Inferior parietal cortex (tissue), 1 donor: ENCODE data around the gene SCN8A.

Experiments used
- DNase-seq: peaks from one replicate; pipeline ENCODE4 v3.0.0-alpha.2; 2016; ENCODE audit errors: extremely low spot score

SCN8A gene

DNA sequence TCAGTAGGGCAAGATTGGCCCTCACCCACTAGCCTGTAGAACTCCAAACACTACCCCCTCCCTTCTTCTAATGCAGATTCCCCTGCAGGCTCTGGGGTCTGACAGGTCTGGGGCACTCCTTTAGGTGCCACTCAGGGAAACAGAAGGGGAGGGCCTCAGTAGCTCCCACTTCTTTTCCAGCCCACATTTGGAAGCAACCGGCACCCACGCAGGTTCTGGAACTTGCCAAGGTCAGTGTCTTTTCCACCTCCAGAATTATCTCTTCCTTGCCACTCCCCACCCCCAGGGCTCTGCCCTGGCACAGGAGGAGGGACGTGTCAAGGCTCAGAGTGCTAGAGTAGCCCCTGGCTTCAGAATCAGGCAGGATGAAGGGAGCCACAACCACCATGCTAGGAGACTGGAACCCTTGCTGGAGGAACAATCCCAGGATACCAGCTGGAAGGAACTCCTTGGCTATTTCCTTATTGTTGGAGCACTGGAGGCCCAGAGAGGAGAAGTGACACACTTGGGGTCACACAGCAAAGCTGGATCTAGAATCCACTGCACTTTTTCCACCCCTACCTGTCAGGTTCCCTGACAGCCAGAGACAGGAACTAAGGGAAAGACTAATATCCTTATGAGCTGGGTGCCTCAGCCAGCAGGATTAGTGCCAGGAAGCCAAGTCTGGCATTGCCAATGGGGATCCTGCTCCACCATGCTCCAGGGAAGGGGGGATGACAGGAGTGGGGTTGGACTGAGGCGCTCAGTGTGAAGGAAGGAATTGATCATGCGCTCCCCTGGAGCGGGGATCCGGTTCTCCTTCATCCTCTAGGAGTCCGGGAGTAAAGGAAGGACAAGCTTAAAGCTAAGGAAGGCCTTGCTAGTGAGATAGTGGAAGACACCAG is 259.3 kb downstream of the SCN8A start:
- no peak for DNase-seq

DNA sequence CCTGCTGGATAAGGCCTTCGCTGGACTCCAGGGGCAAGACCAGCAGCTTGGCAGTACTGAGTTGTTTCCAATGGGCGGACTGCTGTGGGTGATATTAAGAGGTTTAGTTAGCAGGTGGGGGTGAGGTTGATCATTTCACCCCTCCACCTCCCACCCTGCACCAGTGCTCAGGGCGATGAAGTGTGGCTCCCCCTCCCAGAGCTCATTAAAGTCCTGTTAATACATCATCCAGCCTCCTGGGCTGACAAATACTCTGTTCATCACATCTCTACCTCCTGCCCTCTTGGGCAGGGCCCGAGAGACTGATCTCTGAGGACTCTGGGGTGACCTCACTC is 259.9 kb downstream of the SCN8A start:
- no peak for DNase-seq

DNA sequence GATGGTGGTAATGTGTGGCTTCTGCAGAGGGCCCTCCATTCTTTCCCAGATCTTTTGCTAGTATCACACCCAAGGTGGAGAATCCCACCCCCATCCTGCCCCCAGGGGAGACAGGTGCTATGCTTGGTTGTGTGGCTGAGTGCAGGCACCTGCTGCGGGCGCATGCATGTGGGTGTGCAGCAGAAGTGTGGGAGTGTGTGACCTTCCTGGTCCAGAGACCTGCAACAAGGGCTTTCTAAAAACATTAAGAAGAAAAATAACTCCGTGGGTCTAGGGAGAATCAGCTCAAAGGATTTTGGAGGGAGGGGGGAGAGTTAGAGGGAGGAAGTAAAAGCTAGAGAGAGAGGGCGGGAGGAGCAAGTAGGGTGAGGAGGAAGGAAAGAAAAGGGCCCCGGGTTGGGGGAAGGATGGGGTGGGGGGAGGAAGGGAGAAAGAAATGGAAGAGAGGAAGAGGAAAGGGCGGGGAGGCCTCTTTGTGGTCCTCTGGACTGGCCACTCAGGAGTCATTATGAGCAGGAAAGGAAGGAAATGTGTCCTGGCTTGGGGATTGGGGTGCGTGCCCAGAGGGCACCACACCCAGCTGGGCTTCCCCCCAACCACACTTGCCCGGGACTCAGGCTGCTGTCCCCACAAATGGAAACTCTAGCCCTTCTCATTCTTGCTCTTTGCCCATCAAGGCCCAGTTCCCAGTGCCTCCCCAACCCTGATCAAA is 260.5 kb downstream of the SCN8A start:
- no peak for DNase-seq

DNA sequence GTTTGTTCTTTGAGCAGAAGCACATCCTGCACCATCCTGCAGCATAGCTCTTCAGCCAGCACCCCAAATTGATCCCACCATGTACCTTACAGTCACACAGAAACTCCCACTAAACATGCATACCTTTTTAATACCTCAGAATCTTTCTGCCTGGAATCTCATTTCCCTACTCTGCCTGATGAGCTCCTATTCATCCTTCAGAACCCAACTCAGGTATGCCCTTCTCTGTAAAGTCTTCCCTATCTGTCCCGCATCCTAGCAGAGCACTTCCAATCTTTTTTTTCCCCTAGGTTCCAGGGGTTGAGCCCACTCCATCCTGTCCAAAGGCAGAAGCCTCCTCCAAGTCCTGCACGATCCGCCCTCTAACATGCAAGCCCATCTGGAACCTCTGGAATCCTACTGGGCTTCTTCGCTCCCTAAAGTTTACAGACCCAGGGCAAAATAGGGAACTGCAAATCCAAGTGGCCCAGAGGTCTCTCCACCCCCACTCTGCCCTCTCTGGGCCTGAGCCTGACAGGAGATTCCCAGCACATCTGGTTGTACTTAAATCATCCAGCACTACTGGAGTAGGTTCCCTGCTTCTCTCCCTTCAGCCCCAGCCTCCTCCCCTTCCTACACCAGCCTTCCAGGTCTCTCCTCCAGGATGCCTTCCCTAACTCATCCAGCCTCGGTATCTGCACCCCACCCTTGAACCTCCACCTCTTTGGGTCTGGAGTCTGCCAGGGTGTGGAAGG is 261.5 kb downstream of the SCN8A start:
- no peak for DNase-seq

DNA sequence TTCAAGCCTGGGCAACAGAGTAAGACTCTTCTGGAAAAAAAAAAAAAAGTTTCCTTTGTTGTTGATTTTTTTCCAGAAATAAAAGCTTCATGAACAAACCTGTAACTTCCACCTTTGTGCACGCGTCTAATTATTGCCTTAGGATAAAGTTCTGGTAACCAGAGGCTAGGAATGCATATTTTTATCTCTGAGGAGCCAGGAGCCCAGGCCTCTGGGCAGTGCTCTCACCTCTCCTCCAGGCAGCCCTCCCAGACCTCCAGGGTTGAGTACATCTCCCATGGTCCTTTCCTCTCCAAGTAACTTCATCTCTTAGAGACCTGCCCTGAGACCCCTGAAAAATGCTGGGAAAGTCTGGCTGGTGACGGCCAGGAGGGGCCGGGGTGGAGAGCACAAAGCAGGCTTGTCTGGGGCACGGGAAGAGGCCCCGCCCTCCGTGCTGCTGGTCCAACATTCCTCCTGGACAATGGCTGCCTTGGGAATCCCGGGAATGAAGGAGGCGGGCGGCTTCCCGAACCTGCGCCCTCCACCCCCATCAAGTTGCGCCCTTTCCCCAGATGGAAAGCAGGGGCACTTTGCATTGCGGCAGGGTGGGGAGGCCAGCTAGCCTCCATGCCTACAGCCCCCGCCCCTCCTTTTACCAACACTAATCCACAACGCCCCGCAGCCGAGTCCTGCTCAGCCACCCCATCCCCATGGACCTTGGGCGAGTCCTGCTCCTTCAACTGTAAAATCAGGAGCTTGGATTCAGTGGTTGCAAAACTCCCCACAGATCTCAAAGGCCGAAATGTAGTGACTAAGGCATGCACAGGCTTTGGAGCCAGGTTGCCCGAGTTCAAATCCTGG is 264.8 kb downstream of the SCN8A start:
- no peak for DNase-seq

DNA sequence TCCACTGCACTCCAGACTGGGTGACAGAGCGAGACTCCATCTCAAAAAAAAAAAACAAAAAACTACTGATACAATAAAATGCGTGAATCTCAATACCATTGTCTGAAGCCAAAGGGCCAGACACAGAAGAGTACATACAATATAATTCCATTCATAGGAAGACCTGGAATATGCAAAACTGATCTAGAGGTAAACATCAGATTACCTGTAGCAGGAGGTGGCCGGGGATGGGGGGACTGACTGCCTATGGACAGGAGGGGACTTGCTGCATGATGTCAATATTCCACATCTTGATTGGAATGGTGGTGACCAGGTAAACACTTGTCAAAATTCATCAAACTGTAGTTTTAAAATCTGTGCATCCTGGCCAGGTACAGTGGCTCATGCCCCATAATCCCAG is 270.0 kb downstream of the SCN8A start:
- DNase-seq, result no peak
